GM18861 (cell line): ENCODE data around the gene MACROH2A1.

Experiments used
- ATAC-seq: cut with Tn5 transposase; IDR thresholded peaks from one replicate; pipeline ENCODE4 v1.9.1; 2021; ENCODE audit not compliant: unreplicated experiment

MACROH2A1 gene

GRCh38 chr5:135357685-135358084 is 41.3 kb downstream of the MACROH2A1 start:
- no peak for ATAC-seq

GRCh38 chr5:135356522-135357318 is 42.3 kb downstream of the MACROH2A1 start:
- no peak for ATAC-seq

DNA sequence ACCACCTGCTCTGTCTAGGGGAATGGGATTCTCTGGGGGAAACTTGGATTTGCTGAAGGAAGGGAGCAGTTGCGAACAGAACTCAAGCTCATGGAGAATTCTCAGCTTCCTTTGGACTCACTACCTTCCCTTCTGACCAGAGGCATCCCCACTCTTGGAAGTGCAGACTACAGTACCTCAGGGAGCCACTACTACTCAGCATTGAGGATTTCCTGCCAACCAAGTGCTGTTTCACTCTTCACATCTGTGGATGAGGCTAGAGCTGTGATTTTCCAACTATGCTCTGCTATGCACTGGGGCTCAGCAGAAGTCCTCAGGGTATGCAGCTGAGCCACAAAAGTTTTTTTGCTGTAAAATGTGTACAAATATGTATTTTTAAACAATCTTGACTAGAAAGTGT is 43.9 kb downstream of the MACROH2A1 start:
- ATAC-seq = no peak

GRCh38 chr5:135353952-135354721 is 44.9 kb downstream of the MACROH2A1 start:
- no peak for ATAC-seq

DNA sequence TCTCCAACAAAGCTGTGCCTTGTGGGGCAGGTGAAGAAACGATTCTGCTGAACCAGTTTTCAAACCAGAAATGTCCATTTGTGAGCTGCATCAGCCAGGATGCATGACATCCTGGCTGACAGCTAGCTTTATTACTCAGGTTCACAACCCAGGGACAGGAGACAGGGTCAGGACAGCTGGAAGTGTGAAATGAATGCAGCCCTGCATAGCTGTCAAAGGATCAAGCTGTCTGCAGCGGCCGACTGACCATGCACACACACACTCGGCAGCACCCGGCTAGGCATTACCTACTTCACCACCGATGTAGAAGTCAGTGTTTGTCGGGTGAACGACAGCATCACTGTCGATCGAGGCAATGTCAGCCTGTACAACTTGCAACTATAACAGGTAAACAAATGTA is 48.5 kb downstream of the MACROH2A1 start:
- ATAC-seq = no peak

DNA sequence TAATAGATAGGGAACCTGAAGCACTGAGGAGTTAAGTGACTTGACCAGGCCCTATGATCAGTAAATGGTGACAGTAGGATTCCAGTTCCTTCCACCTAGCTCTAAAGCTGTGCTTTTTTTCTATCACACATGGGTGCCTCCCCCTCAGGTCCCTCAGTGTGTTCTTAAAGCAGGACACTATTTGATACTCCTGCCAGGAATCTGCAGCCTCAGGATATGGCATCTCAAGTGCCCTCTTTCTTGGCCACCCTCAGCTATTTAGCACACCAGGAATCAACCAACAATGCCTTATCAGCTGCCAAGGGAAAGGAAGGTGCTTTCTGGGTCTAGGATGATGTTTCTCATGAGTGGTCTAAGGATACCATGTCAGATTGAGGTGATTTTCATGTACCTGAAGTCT is 49.1 kb downstream of the MACROH2A1 start:
- ATAC-seq = no peak

DNA sequence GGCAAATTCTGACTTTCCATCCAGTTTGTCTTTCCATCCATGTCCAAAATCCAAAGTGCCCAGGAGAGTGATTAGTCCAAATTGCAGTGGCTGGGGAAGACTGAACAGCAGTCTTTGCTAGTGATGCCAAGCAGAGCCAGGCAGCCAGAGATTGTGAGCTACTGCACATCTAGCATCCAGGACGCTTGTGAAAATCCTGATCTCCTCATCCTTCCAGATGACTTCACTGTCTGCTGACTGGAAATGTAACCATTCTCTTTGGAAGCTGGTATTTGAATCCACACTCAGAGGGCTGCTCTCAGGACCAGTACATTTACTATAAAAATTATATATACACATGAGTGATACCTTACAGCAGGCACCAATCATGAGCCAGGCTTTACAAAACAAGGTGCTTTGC is 49.6 kb downstream of the MACROH2A1 start:
- ATAC-seq = no peak

- no peak for ATAC-seq
Observed at GRCh38 chr5:135348918-135349317, 50.1 kb downstream of the MACROH2A1 start.

DNA sequence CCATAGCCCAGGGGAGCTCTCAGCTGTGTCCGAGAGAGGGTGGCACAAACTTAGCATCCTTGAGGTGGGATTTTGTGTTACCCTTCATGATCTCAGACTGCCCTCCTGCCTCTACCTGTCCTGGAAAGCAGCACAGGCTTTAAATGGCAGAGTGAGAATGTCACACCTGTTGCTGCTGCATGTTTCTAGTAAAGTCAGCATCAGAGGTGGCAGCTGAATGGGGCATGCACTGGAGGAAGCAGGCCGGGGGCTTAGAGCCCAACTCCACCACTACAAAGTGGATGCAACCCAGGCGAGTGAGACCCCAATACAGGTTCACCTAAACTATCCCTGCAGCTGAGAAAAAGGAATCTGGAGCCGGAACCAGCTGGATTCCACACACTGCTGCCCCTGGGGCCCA is 51.6 kb downstream of the MACROH2A1 start:
- no peak for ATAC-seq

DNA sequence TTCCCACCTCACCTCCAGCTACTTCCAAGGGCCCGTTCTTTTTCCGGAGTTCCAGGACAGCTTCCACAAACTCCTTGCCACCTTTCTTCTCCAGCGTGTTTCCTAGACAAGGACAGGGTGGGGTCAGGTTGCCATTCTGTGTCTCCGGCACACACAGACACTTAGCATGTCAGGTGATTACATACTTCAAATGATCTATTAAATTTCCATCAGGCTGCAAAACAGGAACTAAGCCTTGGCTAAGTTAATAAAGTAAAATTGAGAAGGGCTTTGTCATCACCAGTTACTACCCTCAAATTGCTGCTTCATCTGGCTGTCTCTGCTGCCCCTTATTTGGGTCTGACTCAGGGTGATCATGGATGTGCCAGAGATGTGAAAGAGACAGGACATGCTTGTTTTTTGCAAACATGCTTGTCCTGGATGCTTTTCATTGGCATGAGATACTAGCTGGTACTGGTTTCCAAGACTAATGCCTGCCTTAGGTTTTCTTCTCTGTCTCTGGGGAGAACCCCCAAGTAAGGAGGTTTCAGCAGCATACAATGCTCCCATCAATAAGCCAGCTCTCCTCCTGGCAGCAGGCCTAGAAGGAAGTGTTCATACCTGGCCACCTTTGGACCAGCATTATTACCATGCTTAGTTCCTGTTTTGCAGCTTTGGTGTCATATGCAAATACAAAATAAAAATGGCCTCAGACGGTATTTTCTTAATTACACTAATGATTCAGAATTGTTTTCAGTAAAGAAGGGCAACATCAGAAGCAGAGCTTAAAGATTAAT is 52.9 kb downstream of the MACROH2A1 start:
- no peak for ATAC-seq

GRCh38 chr5:135344349-135344748 is 54.7 kb downstream of the MACROH2A1 start:
- no peak for ATAC-seq

- no peak for ATAC-seq
Observed at GRCh38 chr5:135343413-135343812, 55.6 kb downstream of the MACROH2A1 start.

GRCh38 chr5:135342551-135342875 is 56.5 kb downstream of the MACROH2A1 start:
- no peak for ATAC-seq

GRCh38 chr5:135341696-135342550 is 57.1 kb downstream of the MACROH2A1 start:
- no peak for ATAC-seq

- ATAC-seq = no peak
Observed at GRCh38 chr5:135341016-135341666, 57.9 kb downstream of the MACROH2A1 start.

GRCh38 chr5:135340568-135340967 is 58.5 kb downstream of the MACROH2A1 start:
- ATAC-seq = no peak

DNA sequence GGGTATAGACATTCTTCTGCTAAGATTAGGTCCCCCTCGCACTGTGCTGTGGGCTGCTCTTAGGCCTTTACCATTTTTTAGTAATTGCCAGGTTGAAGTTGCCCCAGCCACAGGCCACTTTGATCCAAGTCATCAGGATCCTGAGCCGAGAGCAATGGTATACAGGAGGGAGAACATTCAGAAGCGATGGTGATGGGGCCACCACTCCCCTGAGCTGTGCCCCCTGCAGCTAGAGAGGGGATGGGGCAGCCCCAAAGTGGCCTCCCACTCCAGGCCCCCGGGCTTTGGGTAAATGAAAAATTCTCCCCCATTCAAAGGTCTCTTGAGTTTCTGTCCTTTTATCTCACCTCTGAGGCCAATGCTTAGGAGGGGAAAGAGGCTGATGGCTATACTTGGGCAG is 59.4 kb downstream of the MACROH2A1 start:
- no peak for ATAC-seq

DNA sequence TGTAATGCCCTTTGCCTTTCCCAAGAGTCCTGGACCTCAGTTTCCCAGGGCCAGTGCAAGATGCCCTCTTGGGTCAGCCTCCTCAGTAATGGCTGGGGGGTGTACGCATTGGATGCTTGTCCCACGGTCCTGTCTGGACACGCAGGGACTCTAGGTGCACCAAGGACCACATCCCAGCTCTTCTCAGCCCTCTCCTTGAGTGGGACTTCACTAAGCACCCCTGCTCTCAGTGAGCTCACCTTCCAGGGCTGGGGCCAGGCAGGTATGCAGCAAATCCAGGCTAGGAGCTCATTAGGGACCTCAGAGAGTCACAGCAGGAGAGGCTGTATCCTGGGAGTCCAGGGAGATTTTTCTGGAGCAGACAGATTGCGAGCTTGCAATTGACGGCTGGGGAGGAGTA is 59.8 kb downstream of the MACROH2A1 start:
- no peak for ATAC-seq

- no peak for ATAC-seq
Observed at GRCh38 chr5:135337064-135337463, 62.0 kb downstream of the MACROH2A1 start.
